A549 (cell line): Measurements from ENCODE around the gene HPN.

ENCODE experiments used
- CEBPB ChIP-seq, 2 experiments: fragments of >200 bp in 1 of 2; sonication (Bioruptor Twin) in 1 of 2; formaldehyde crosslinking in 1 of 2; IDR thresholded peaks; 2 replicates each; pipeline ENCODE4 v1.6.1; 2012 to 2016
- CTCF ChIP-seq: fragments of >200 bp; sonication (Bioruptor Twin); formaldehyde crosslinking; IDR thresholded peaks from 3 replicates; pipeline ENCODE4 v1.5.1; 2016
- EHF ChIP-seq: fragments of 250-450 bp; sonication (Bioruptor Pico); IDR thresholded peaks from 2 replicates; pipeline ENCODE4 v1.5.0; 2020; ENCODE audit warnings: mild to moderate bottlenecking
- EHMT2 ChIP-seq: fragments of 200-600 bp; sonication (generic); IDR thresholded peaks from 2 replicates; pipeline ENCODE4 v1.6.1; 2016; ENCODE audit warnings: antibody characterized with exemption, low read depth, mild to moderate bottlenecking, moderate library complexity
- EP300 ChIP-seq, 2 experiments: fragments of >200 bp; sonication (Bioruptor Twin); formaldehyde crosslinking; IDR thresholded peaks; 2 replicates in 1 of 2; 3 replicates in 1 of 2; pipeline ENCODE4 v1.6.1; 2016 to 2017
- MAFK ChIP-seq: fragments of 450-650 bp; IDR thresholded peaks from 2 replicates; pipeline ENCODE4 v1.6.1; 2014; ENCODE audit not compliant: partially characterized antibody
- MYC ChIP-seq: IDR thresholded peaks from 2 replicates; pipeline ENCODE4 v1.6.1; 2012; ENCODE audit warnings: mild to moderate bottlenecking, inconsistent platforms, low read length, improper control_type of control experiment, borderline replicate concordance
- PHF8 ChIP-seq: fragments of 200-600 bp; sonication (generic); IDR thresholded peaks from 2 replicates; pipeline ENCODE4 v1.6.1; 2016; ENCODE audit warnings: low read depth, mild to moderate bottlenecking, antibody characterized with exemption, moderate library complexity, borderline replicate concordance
- POLR2A ChIP-seq: IDR thresholded peaks from 2 replicates; pipeline ENCODE4 v1.6.1; 2012; ENCODE audit warnings: mild to moderate bottlenecking, low read length
- POLR2AphosphoS2 ChIP-seq: conservative IDR thresholded peaks from 2 replicates; pipeline ENCODE4 v1.6.1; 2012; ENCODE audit warnings: low read length, improper control_type of control experiment, inconsistent platforms
- RCOR1 ChIP-seq: fragments of 150-350 bp; IDR thresholded peaks from 2 replicates; pipeline ENCODE4 v1.6.1; 2014; ENCODE audit warnings: antibody characterized with exemption, low read length, low read depth
- SMC3 ChIP-seq: fragments of >200 bp; sonication (Bioruptor Twin); formaldehyde crosslinking; IDR thresholded peaks from 3 replicates; pipeline ENCODE4 v1.6.1; 2018; ENCODE audit warnings: inconsistent platforms
- TF ChIP-seq, protein P1 (sequence below): fragments of 450-650 bp; IDR thresholded peaks from 2 replicates; pipeline ENCODE4 v1.6.1; 2014; ENCODE audit warnings: antibody characterized with exemption

- no peak for TF ChIP-seq CTCF
- no peak for TF ChIP-seq POLR2A
- TF ChIP-seq POLR2AphosphoS2 = no peak
- no peak for TF ChIP-seq MYC
- no peak for TF ChIP-seq EHF (CRISPR knock-in tag)
- TF ChIP-seq, protein P1, sequence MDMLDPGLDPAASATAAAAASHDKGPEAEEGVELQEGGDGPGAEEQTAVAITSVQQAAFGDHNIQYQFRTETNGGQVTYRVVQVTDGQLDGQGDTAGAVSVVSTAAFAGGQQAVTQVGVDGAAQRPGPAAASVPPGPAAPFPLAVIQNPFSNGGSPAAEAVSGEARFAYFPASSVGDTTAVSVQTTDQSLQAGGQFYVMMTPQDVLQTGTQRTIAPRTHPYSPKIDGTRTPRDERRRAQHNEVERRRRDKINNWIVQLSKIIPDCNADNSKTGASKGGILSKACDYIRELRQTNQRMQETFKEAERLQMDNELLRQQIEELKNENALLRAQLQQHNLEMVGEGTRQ = no peak
- TF ChIP-seq CEBPB (IDR thresholded peaks at IDR 0.05) = no peak
- TF ChIP-seq RCOR1 = no peak
- TF ChIP-seq MAFK = no peak
- TF ChIP-seq EP300 (IDR thresholded peaks at IDR 0.05) = no peak
- no peak for TF ChIP-seq EHMT2
- no peak for TF ChIP-seq SMC3
- TF ChIP-seq PHF8 = no peak
Measured at GRCh38 chr19:35100588-35101533, 59.3 kb downstream of the HPN start.
